Panc1 (cell line): Measurements from ENCODE around the gene WNT7A. TPM values are rescaled to one million over a fixed set of nuclear protein-coding genes. Genes with fewer than 3 reads are reported as not detected.

Source experiments
- ATAC-seq: fragments of 200-7000 bp; cut with Tn5 transposase; 2 replicates; pipeline ENCODE4 v1.9.1; 2020; ENCODE audit warnings: mild to moderate bottlenecking, moderate library complexity
- BruUV-seq: library from RNA; stranded (reverse); fragments of 400-500 nt; replicated peaks from 2 replicates; lab custom pipeline; 2021; lab: Mats Ljungman, UMichigan
- CTCF ChIA-PET: fragments of 300-600 bp; sonication (Branson Sonifier 250); formaldehyde crosslinking; loops from one replicate; lab custom pipeline; 2022; ENCODE audit warnings: antibody characterized with exemption; lab: Charles Lee
- POLR2A ChIA-PET: fragments of 300-600 bp; sonication (Branson Sonifier 250); formaldehyde crosslinking; loops from one replicate; lab custom pipeline; 2022; ENCODE audit warnings: antibody characterized with exemption; lab: Charles Lee
- DNase-seq: peaks from one replicate; pipeline ENCODE4 v3.0.0-alpha.2; 2010; ENCODE audit warnings: low read depth, low spot score
- H3K27ac ChIP-seq: 2 replicates; pipeline ENCODE4 v1.5.1; 2011; ENCODE audit warnings: mild to moderate bottlenecking, low read length, inconsistent platforms
- H3K27me3 ChIP-seq: fragments of 200-500 bp; sonication (Bioruptor generic); 2 replicates; pipeline ENCODE4 v1.6.0; 2014; ENCODE audit warnings: low read length, inconsistent platforms; ENCODE audit not compliant: control insufficient read depth, insufficient read depth
- H3K36me3 ChIP-seq: fragments of 200-500 bp; sonication (Bioruptor generic); 2 replicates; pipeline ENCODE4 v1.5.1; 2014; ENCODE audit warnings: inconsistent platforms, mild to moderate bottlenecking, low read length, moderate library complexity; ENCODE audit not compliant: control insufficient read depth, insufficient read depth
- H3K4me1 ChIP-seq: 2 replicates; pipeline ENCODE4 v1.5.1; 2011; ENCODE audit warnings: inconsistent platforms, mild to moderate bottlenecking, low read length, moderate library complexity; ENCODE audit not compliant: control insufficient read depth, insufficient read depth
- H3K4me3 ChIP-seq, 2 experiments: 2 replicates each; pipeline ENCODE4 v1.5.1; 2011 to 2012; ENCODE audit warnings: low read depth in 2 of 2, low read length in 2 of 2, mild to moderate bottlenecking in 2 of 2, inconsistent platforms in 1 of 2, moderate library complexity in 1 of 2
- H3K9me3 ChIP-seq: fragments of 200-500 bp; sonication (Bioruptor generic); 2 replicates; pipeline ENCODE4 v1.5.1; 2014; ENCODE audit warnings: low read depth, mild to moderate bottlenecking, inconsistent platforms, low read length, moderate library complexity; ENCODE audit not compliant: control insufficient read depth, insufficient read depth
- CTCF ChIP-seq: fragments of 450-650 bp; IDR thresholded peaks from 2 replicates; pipeline ENCODE4 v1.5.1; 2017; ENCODE audit warnings: mild to moderate bottlenecking
- POLR2AphosphoS5 ChIP-seq: IDR thresholded peaks from 2 replicates; pipeline ENCODE4 v1.6.1; 2012; ENCODE audit warnings: mild to moderate bottlenecking, low read depth, low read length, moderate library complexity
- REST ChIP-seq, 2 experiments: IDR thresholded peaks; 2 replicates each; pipeline ENCODE4 v1.6.1; 2011 to 2012; ENCODE audit warnings: low read depth in 2 of 2, control low read depth in 1 of 2, low read length in 1 of 2, mild to moderate bottlenecking in 1 of 2, moderate library complexity in 1 of 2; ENCODE audit not compliant: insufficient read depth in 1 of 2
- SIN3A ChIP-seq: IDR thresholded peaks from 2 replicates; pipeline ENCODE4 v1.6.1; 2012; ENCODE audit warnings: low read depth, mild to moderate bottlenecking, low read length, moderate library complexity, borderline replicate concordance; ENCODE audit not compliant: insufficient read depth
- TCF7L2 ChIP-seq: IDR thresholded peaks from 2 replicates; pipeline ENCODE4 v1.6.1; 2011; ENCODE audit warnings: mild to moderate bottlenecking, low read depth, low read length, inconsistent platforms
- in situ Hi-C: cut with HindIII; loops from 2 replicates; pipeline ENCODE4 v1.10.0; 2016; ENCODE audit warnings: low sequenced_read_pairs, low pct_unique_long_range_greater_than_20kb
- intact Hi-C: fragments of 100-400 bp; cut with micrococcal nuclease; formaldehyde crosslinking; loops from one replicate; pipeline ENCODE4 v1.10.0; 2022; ENCODE audit not compliant: unreplicated experiment
- total RNA-seq: library from RNA; stranded (reverse); gene quantifications from one replicate; pipeline ENCODE4 v1.2.1, GENCODE V29; 2021; ENCODE audit not compliant: unreplicated experiment

WNT7A gene
- total RNA-seq, 1 experiment from 2014 or later = not detected

GRCh38 chr3:13901935-13902584 is 22.2 kb upstream of the WNT7A start:
- DNase-seq (no peak), ATAC-seq (no peak)
- intact Hi-C loops = no loop called here
- H3K4me1 ChIP-seq = no peaks in the 10 kb centered on the region
- TF ChIP-seq CTCF (no peak), TCF7L2 (no peak), POLR2AphosphoS5 (no peak), SIN3A (no peak), REST (IDR thresholded peaks at IDR 0.05; ENCODE audit: insufficient read depth in 1 of 2, low read depth in 2 of 2, low read length in 1 of 2) (no peak)
- ChIA-PET POLR2A (no interaction called here), CTCF (no interaction called here)
- no peak overlapping the region for H3K27ac ChIP-seq
- H3K36me3 ChIP-seq = no peaks in the 10 kb centered on the region
- no TSS peak for BruUV-seq
- peaks cover 20% of the 10 kb centered on the region; the same call in 1 of the 2 replicates for H3K9me3 ChIP-seq
- no peak overlapping the region for H3K4me3 ChIP-seq
- no peaks in the 10 kb centered on the region for H3K27me3 ChIP-seq
- in situ Hi-C loops = no loop called here

GRCh38 chr3:13898346-13898745 is 18.5 kb upstream of the WNT7A start:
- Histone ChIP-seq H3K27ac (no peak overlapping the region), H3K4me3 (no peak overlapping the region), H3K36me3 (no peaks in the 10 kb centered on the region), H3K4me1 (0 out of 2 replicates have a peak, but pooled peaks cover 6% of the 10 kb centered on the region), H3K9me3 (peaks cover 16% of the 10 kb centered on the region; the same call in 1 of the 2 replicates), H3K27me3 (no peaks in the 10 kb centered on the region)
- DNase-seq (no peak), ATAC-seq (no peak)
- no peak for TF ChIP-seq TCF7L2
- no peak for TF ChIP-seq SIN3A
- TF ChIP-seq REST (IDR thresholded peaks at IDR 0.05; ENCODE audit: insufficient read depth in 1 of 2, low read depth in 2 of 2, low read length in 1 of 2) = no peak
- no peak for TF ChIP-seq POLR2AphosphoS5
- no peak for TF ChIP-seq CTCF
- no TSS peak for BruUV-seq
- POLR2A ChIA-PET = no interaction called here
- in situ Hi-C loops (no loop called here), intact Hi-C loops (no loop called here)
- CTCF ChIA-PET = no interaction called here
